HG02973 (cell line): ENCODE data around the gene ZNF547.
A peak's percentile ranks its signal among the peaks of the same experiment; 100 is the strongest.
"Not testable (repeated sequence)": the region's sequence is repeated elsewhere in the genome, so short reads cannot be mapped to it uniquely, and the experiment has no call there.

Experiments
- ATAC-seq: cut with Tn5 transposase; IDR thresholded peaks from one replicate; pipeline ENCODE4 v1.9.1; 2021; ENCODE audit warnings: moderate library complexity; ENCODE audit not compliant: unreplicated experiment

The ZNF547 gene

DNA sequence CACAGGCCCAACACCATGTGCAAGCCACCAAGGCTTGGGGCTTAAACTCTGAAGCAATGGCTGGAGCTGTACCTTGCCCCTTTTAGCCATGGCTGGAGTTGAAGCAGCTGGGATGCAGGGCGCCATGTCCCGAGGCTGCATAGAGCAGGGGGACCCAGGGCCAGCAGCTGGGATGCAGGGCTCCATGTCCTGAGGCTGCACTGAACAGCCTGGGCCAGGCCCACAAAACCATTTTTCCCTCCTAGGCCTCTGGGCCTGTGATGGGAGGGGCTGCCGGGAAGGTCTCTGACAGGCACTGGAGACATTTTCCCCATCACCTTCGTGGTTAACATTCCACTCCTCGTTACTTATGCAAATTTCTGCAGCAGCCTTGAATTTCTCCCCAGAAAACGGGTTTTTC lies 10.8 kb downstream of the ZNF547 start:
- ATAC-seq = no peak

- not testable (repeated sequence) for ATAC-seq
Measured at GRCh38 chr19:57374647-57375046, 11.3 kb downstream of the ZNF547 start.

GRCh38 chr19:57376151-57376550 lies 12.8 kb downstream of the ZNF547 start:
- ATAC-seq = no peak

DNA sequence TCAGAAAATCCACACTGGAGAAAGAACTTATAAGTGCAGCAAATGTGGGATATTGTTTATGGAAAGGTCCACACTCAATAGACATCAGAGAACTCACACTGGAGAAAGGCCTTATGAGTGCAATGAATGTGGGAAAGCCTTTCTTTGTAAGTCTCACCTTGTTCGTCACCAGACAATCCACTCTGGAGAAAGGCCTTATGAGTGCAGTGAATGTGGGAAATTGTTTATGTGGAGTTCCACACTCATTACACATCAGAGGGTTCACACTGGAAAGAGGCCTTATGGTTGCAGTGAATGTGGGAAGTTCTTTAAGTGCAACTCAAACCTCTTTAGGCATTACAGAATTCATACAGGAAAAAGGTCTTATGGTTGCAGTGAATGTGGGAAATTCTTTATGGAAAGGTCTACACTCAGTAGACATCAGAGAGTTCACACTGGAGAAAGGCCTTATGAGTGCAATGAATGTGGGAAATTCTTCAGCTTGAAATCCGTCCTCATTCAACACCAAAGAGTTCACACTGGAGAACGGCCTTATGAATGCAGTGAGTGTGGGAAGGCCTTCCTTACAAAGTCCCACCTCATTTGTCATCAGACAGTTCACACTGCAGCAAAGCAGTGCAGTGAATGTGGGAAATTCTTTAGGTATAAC lies 14.3 kb downstream of the ZNF547 start:
- ATAC-seq = no peak

GRCh38 chr19:57380923-57381322 lies 17.6 kb downstream of the ZNF547 start:
- ATAC-seq = no peak

GRCh38 chr19:57382806-57383488 lies 19.6 kb downstream of the ZNF547 start:
- no peak for ATAC-seq

GRCh38 chr19:57389194-57389729 lies 25.9 kb downstream of the ZNF547 start:
- ATAC-seq = no peak

- ATAC-seq = peak; percentile 96
Measured at GRCh38 chr19:57389730-57390598, 26.6 kb downstream of the ZNF547 start, which contains the start of gene ZNF548. TSS of gene ZNF548 (plus strand) at chr19:57389854. CDS start at chr19:57390100, 246 bp downstream.

DNA sequence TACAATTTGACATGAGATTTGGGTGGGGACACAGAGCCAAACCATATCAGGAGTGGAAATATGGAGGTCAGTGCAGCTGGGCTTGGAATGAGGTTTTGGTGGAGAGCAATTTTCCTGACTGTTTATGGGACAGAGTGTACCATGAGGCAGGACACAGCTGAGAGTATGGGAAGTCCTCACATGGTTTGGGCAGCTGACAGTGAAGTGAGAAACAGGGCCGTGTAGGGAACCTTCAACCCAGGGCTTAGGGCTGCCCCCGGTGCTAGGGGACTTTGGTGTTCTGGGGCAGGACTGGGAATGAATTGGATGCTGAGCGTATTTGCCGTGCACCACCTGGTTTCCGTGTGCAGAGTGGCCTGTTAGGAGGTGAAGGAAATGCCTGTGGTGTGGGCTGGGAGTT lies 32.4 kb downstream of the ZNF547 start:
- no peak for ATAC-seq

GRCh38 chr19:57398868-57399267 lies 35.5 kb downstream of the ZNF547 start:
- no peak for ATAC-seq

DNA sequence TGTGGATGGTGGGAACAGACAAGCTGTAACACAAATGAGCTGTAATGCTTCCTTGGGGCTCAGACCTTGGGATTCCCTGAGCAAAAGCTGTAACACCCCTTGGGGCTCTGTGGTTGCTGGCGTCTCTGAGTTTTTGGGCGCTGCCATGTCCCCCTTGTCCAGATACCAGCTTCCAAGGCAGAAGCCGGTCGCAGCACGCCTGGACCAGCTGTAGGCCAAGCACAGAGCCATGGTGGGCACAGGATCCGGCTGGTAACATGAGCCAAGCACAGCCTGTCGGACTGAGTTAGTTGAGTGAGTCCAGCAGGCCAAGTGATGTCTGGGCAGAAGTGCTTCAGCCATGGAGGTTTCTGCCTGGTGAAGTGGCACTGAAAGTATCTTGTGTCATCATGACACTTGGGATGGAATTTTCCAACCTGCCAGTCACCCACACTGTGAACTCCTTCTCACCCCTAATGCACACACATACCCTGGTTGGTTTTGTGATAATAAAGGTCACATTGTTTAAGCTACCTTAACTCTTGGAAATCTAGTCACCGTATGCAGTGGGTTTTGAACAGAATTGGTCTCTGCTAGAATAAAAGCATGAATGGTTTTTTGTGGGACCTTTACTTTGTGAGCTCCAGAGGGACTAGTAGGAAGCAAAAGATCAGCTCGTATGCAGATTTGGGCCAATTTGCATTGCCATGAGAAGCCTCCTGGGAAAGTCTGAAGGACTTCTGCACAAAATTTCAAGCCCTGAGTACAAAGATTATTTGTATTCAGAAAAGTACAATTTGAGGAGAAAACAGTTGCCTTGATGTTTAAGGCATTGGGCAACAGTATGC lies 40.6 kb downstream of the ZNF547 start:
- no peak for ATAC-seq

DNA sequence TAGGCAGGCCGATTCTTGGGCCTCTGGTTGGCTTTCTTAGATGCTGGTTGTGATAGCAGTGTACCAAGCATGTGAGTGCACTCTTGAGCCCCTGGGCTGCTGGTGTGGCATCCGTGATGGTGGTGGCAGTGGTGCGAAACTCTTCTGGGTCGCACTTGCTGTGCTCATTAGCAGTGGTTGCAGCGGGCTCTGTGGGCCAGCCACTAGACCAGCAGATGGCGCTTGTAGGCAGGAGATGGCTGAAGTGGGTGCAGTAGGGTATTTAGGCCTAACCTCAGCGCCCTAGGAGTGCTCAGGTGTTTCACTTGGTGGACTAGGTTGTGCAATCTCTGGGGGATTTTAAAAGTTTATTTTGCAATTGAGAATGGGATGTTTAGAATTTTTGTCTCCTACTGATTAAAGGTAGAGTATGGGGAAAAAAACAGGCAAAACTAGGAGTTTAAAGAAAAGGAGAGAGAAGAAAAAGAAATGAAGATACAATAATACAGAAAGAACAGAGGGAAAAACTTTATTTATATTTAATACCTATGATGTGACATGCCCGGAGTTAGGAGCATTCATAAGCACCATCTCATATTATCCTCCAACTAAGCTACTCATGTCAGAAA lies 43.3 kb downstream of the ZNF547 start:
- no peak for ATAC-seq

GRCh38 chr19:57410877-57411671 lies 47.7 kb downstream of the ZNF547 start, which contains the start of gene ZNF17:
TSS of gene ZNF17 (plus strand) at chr19:57411161. CDS start at chr19:57413616, 2,455 bp downstream.
- peak; percentile 97 for ATAC-seq

DNA sequence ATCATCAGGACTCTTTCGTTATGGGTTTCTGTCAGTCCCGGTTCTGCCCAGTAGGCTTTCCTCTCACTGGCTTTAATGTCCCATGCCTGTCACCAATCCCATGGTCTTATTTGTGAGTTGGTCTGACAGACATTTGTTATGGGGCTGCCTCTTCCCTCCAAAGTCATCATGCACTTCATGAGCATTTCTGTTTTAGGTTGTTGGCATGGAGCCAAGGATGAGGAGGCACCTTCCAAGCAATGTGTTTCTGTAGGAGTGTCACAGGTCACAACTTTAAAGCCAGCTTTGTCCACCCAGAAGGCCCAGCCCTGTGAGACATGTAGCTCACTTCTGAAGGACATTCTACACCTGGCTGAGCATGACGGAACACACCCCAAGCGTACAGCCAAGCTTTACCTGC lies 56.1 kb downstream of the ZNF547 start:
- ATAC-seq = no peak

DNA sequence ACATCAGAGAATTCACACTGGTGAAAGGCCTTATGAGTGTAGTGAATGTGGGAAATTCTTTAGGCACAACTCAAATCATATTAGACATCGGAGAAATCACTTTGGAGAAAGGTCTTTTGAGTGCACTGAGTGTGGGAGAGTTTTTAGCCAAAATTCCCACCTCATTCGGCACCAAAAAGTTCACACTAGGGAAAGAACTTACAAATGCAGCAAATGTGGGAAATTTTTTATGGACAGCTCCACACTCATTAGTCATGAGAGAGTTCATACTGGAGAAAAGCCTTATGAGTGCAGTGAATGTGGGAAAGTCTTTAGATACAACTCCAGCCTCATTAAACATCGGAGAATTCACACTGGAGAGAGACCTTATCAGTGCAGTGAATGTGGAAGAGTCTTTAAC lies 57.7 kb downstream of the ZNF547 start:
- no peak for ATAC-seq
